Tibial artery (tissue), 4 donors: Measurements from ENCODE around the gene GTSF1L.

Experiments
- DNase-seq, 2 donors: peaks; one replicate each; pipeline ENCODE4 v3.0.0-alpha.2; 2019
- H3K27ac ChIP-seq, 2 donors: fragments of 200-600 bp; sonication (generic) in 1 of 2; 1 replicate in 1 of 2; 2 replicates in 1 of 2; pipeline ENCODE4 v1.5.1; 2018 to 2019; ENCODE audit warnings: mild to moderate bottlenecking in 1 of 2
- H3K27me3 ChIP-seq, 2 donors: fragments of 200-600 bp; sonication (generic) in 1 of 2; one replicate each; pipeline versions ENCODE4 v1.5.1 to v1.6.0; 2016 to 2019
- H3K36me3 ChIP-seq, 3 donors: fragments of 200-600 bp; sonication (generic) in 2 of 3; one replicate each; pipeline ENCODE4 v1.5.1; 2016 to 2019; ENCODE audit warnings: mild to moderate bottlenecking in 2 of 3
- H3K4me1 ChIP-seq, 4 donors: fragments of 200-600 bp; sonication (generic) in 2 of 4; 1 replicate in 3 of 4; 2 replicates in 1 of 4; pipeline ENCODE4 v1.5.1; 2016 to 2019
- H3K4me3 ChIP-seq, 2 donors: fragments of 200-600 bp; sonication (generic) in 1 of 2; 1 replicate in 1 of 2; 2 replicates in 1 of 2; pipeline ENCODE4 v1.5.1; 2018 to 2019; ENCODE audit warnings: mild to moderate bottlenecking in 2 of 2
- H3K9me3 ChIP-seq, 3 donors: fragments of 200-600 bp; sonication (generic) in 1 of 3; one replicate each; pipeline ENCODE4 v1.5.1; 2016 to 2019
- intact Hi-C: fragments of 100-400 bp; cut with DNase I; formaldehyde crosslinking; loops from one replicate; pipeline ENCODE4 v1.15.0; 2023; ENCODE audit warnings: low total_unique reads
- TF ChIP-seq, protein P1 (sequence below), 2 experiments: fragments of 200-600 bp in 1 of 2; fragments of 450-650 bp in 1 of 2; IDR thresholded peaks; one replicate each; pipeline ENCODE4 v1.5.1; 2017 to 2019; ENCODE audit warnings: antibody characterized with exemption in 2 of 2, mild to moderate bottlenecking in 1 of 2, moderate library complexity in 1 of 2

The GTSF1L gene

DNA sequence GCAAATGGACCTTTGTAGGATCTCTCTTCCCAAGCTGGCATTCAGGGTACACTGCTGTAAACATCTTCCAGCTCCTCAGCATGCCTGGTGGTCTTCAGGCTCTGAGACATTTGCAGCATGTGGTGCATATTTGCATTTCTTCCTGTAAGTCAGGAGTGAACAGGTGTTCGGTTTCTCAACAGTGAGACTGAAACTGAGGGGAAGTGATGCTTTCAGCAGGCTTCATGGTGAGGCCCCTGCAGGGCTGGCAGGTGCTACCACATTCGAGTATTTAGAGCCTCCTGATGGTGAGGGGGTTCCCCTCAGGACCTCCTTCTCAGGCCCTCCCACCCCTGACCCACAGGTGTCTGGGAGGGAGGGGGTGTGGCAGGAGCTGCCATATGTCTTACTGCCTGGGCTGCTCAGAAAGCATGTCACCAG, 44.8 kb downstream of the GTSF1L start:
- no peak for DNase-seq
- Histone ChIP-seq H3K36me3 (no peaks in the 10 kb centered on the region), H3K4me3 (no peak overlapping the region), H3K9me3 (no peaks in the 10 kb centered on the region), H3K4me1 (no peaks in the 10 kb centered on the region), H3K27me3 (no peaks in the 10 kb centered on the region), H3K27ac (no peak overlapping the region)
- TF ChIP-seq, protein P1, sequence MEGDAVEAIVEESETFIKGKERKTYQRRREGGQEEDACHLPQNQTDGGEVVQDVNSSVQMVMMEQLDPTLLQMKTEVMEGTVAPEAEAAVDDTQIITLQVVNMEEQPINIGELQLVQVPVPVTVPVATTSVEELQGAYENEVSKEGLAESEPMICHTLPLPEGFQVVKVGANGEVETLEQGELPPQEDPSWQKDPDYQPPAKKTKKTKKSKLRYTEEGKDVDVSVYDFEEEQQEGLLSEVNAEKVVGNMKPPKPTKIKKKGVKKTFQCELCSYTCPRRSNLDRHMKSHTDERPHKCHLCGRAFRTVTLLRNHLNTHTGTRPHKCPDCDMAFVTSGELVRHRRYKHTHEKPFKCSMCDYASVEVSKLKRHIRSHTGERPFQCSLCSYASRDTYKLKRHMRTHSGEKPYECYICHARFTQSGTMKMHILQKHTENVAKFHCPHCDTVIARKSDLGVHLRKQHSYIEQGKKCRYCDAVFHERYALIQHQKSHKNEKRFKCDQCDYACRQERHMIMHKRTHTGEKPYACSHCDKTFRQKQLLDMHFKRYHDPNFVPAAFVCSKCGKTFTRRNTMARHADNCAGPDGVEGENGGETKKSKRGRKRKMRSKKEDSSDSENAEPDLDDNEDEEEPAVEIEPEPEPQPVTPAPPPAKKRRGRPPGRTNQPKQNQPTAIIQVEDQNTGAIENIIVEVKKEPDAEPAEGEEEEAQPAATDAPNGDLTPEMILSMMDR (IDR thresholded peaks at IDR 0.05): no peak
- intact Hi-C loops: no loop called here

DNA sequence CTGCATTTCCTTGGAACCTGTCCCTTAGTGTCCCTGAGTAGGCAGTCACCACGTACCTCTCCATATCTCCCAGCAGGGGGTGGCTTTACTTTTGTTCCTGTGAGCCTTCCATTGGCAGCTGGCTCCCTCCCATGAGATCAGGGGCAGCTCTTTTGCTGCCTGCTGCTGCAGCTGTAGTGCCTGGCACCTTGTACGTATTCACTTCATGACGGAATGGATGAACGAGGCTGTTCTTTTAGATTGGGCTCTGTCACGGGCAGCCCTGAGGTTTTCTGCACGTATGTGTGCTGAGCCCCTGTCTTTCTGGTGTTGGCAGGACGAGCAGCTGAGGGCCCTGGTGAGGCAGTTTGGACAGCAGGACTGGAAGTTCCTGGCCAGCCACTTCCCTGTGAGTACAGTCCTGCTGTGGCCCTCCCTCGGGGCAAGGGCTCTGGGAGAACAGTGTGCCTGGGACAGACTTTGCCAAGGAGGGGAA, 45.3 kb downstream of the GTSF1L start:
- no peak overlapping the region for H3K27ac ChIP-seq
- H3K9me3 ChIP-seq: no peaks in the 10 kb centered on the region
- no peak for DNase-seq
- no peaks in the 10 kb centered on the region for H3K36me3 ChIP-seq
- no peaks in the 10 kb centered on the region for H3K27me3 ChIP-seq
- TF ChIP-seq, protein P1 (IDR thresholded peaks at IDR 0.05): no peak
- H3K4me3 ChIP-seq: no peak overlapping the region
- H3K4me1 ChIP-seq: no peaks in the 10 kb centered on the region
- intact Hi-C loops: no loop called here

DNA sequence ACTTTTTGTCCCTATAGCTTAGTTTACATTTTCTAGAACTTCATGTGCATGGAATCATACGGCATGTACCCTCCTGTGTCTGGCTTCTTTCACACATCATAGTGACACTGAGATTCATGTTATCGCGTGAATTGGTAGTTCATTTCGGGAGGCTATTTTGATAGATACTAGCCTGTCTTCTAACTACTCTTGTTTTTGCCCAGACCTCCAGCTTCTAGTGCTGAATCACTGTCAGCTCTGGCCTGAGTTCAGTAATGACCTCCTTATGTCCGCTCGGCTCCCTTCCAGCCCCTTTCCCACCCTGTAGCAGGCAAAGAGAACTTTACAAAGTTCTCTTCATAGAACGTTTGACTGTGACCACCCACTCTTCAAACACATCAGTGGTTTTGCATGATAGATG, 45.8 kb downstream of the GTSF1L start:
- H3K9me3 ChIP-seq: no peaks in the 10 kb centered on the region

DNA sequence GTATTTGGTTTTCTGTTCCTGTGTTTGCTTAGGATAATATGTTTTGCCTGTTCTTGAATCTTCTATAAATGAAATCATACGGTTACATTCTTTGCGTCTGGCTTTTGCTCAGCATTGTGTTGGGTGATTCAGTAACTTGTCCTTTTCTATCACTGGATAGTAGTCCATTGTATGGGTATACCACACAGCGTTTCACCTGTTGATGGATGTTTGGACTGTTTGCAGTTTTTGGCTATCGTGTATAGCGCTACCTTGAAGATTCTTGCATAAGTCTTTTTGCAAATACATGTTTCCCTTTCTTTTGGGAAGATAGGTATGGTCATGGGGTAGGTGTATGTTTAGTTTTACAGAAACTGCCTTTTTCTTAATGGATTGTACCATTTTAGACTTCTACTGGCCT, 50.4 kb downstream of the GTSF1L start:
- intact Hi-C loops: no loop called here
- DNase-seq: no peak
- Histone ChIP-seq H3K4me3 (no peak overlapping the region), H3K36me3 (no peaks in the 10 kb centered on the region), H3K27me3 (no peaks in the 10 kb centered on the region), H3K4me1 (no peaks in the 10 kb centered on the region), H3K27ac (no peak overlapping the region), H3K9me3 (no peaks in the 10 kb centered on the region)
- TF ChIP-seq, protein P1 (IDR thresholded peaks at IDR 0.05): no peak

More for the DNA sequence above, 45.8 kb downstream of the GTSF1L start:
- H3K27me3 ChIP-seq: no peaks in the 10 kb centered on the region
- TF ChIP-seq, protein P1 (IDR thresholded peaks at IDR 0.05): no peak
- H3K27ac ChIP-seq: no peak overlapping the region
- no peaks in the 10 kb centered on the region for H3K4me1 ChIP-seq
- H3K4me3 ChIP-seq: no peak overlapping the region
- no peak for DNase-seq
- intact Hi-C loops: no loop called here
- H3K36me3 ChIP-seq: no peaks in the 10 kb centered on the region
